OCI-LY7 (cell line): ENCODE results near the gene PC.

Experiments used
- CTCF ChIP-seq: fragments of 200-600 bp; sonication (generic); conservative IDR thresholded peaks from 2 replicates; pipeline ENCODE4 v1.5.1; 2014; ENCODE audit warnings: mild to moderate bottlenecking, antibody characterized with exemption, low read length, moderate library complexity, mixed read lengths
- EZH2phosphoT487 ChIP-seq: fragments of 200-600 bp; sonication (generic); IDR thresholded peaks from 2 replicates; pipeline ENCODE4 v1.6.1; 2018; ENCODE audit warnings: low read depth, borderline replicate concordance, mild to moderate bottlenecking, mixed run types, antibody characterized with exemption, low read length, moderate library complexity, mixed read lengths

- no peak for TF ChIP-seq CTCF
- no peak for TF ChIP-seq EZH2phosphoT487
Observed at GRCh38 chr11:66820381-66820780, 137.8 kb downstream of the PC start.
